Body of pancreas (tissue), 4 donors: ENCODE measurements around the gene CHRDL2. TPM values are rescaled to one million over a fixed set of nuclear protein-coding genes. Genes with fewer than 3 reads are reported as not detected.
"Not testable (repeated sequence)": the region's sequence is repeated elsewhere in the genome, so short reads cannot be mapped to it uniquely, and the experiment has no call there.

Experiments
- ATAC-seq: fragments of 150-250 bp; one replicate; pipeline ENCODE4 v1.9.1; 2016
- DNase-seq, 4 donors: peaks; one replicate each; pipeline ENCODE4 v3.0.0-alpha.2; 2019
- H3K27ac ChIP-seq, 4 donors: fragments of 200-600 bp; sonication (generic); 1 replicate in 3 of 4; 2 replicates in 1 of 4; pipeline versions ENCODE4 v1.5.1 to v1.6.1; 2016 to 2019; ENCODE audit warnings: mild to moderate bottlenecking in 1 of 4, mixed read lengths in 1 of 4, moderate library complexity in 1 of 4
- H3K27me3 ChIP-seq, 2 donors: fragments of 200-600 bp; sonication (generic); one replicate each; pipeline ENCODE4 v1.6.0; 2016; ENCODE audit warnings: mild to moderate bottlenecking in 1 of 2
- H3K36me3 ChIP-seq, 2 donors: fragments of 200-600 bp; sonication (generic); replicated peaks in 1 of 2; 2 replicates each; pipeline ENCODE4 v1.5.1; 2016; ENCODE audit warnings: low read depth in 2 of 2; ENCODE audit not compliant: insufficient read depth in 1 of 2
- H3K4me1 ChIP-seq: fragments of 200-600 bp; sonication (generic); one replicate; pipeline ENCODE4 v1.6.0; 2016
- H3K4me3 ChIP-seq, 2 donors: fragments of 200-600 bp; sonication (generic); 1 replicate in 1 of 2; 2 replicates in 1 of 2; pipeline ENCODE4 v1.5.1; 2016 to 2019
- H3K9me3 ChIP-seq, 3 donors: fragments of 200-600 bp; sonication (generic); 1 replicate in 2 of 3; 2 replicates in 1 of 3; pipeline ENCODE4 v1.5.1; 2016
- POLR2A ChIP-seq, 3 donors: fragments of 450-650 bp; IDR thresholded peaks; one replicate each; pipeline ENCODE4 v1.6.1; 2016; ENCODE audit warnings: antibody characterized with exemption in 3 of 3, mild to moderate bottlenecking in 2 of 3
- WGBS, 2 donors: methylation state at CpG; one replicate each; pipeline ENCODE4 v1.1.5; 2017; 5-methylcytosine and 5-hydroxymethylcytosine counted together
- intact Hi-C: fragments of 100-400 bp; cut with DNase I; formaldehyde crosslinking; loops from one replicate; pipeline ENCODE4 v1.15.1; 2023
- total RNA-seq, 2 donors: library from RNA; depleted of rRNA; stranded (reverse); fragments of >200 nt; gene quantifications; one replicate each; pipeline ENCODE4 v1.1.0, GENCODE V29; 2016
- TF ChIP-seq, protein P1 (sequence below), 7 experiments: fragments of 450-650 bp in 4 of 7; fragments of 200-600 bp in 3 of 7; sonication (generic) in 3 of 7; IDR thresholded peaks; one replicate each; pipeline ENCODE4 v1.5.1; 2016 to 2019; ENCODE audit warnings: antibody characterized with exemption in 7 of 7

Gene CHRDL2
- total RNA-seq, 2 donors from 2014 or later = not detected

DNA sequence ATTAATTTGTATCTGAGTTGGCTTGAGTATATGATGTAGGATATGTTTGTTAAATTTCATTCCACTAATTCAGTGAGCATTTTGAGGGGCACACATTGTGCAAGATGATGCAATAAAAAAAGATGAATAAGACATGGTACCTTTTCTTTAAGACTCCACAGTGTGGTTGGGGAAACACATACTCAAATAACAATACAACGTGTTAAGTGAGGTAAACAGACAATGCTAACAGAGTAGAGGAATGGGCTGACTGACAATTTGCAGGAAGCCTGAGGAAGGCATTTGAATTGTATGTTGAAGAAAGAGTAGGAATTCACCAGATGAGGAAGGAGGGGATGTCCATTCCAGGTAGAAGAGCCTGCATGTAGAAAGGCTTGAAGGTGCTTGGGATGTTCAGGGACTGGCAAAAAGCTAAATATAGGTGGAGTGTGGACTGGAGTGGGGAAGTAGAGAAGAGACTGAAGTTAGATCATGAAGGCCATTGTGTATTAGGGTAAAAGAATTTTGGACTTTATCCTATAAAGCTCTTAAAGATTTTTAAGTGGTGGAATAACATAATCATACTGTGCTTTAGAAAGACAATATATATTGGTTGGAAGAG lies 24.3 kb upstream of the CHRDL2 start:
- H3K9me3 ChIP-seq = no peaks in the 10 kb centered on the region
- H3K4me3 ChIP-seq = no peak overlapping the region
- 13 to 25% methylated on average over 1 of the region's 1 CpG for WGBS, 2 donors
- H3K4me1 ChIP-seq = peaks cover 35% of the 10 kb centered on the region
- TF ChIP-seq, protein P1, sequence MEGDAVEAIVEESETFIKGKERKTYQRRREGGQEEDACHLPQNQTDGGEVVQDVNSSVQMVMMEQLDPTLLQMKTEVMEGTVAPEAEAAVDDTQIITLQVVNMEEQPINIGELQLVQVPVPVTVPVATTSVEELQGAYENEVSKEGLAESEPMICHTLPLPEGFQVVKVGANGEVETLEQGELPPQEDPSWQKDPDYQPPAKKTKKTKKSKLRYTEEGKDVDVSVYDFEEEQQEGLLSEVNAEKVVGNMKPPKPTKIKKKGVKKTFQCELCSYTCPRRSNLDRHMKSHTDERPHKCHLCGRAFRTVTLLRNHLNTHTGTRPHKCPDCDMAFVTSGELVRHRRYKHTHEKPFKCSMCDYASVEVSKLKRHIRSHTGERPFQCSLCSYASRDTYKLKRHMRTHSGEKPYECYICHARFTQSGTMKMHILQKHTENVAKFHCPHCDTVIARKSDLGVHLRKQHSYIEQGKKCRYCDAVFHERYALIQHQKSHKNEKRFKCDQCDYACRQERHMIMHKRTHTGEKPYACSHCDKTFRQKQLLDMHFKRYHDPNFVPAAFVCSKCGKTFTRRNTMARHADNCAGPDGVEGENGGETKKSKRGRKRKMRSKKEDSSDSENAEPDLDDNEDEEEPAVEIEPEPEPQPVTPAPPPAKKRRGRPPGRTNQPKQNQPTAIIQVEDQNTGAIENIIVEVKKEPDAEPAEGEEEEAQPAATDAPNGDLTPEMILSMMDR (IDR thresholded peaks at IDR 0.05) = no peak
- TF ChIP-seq POLR2A (IDR thresholded peaks at IDR 0.05) = no peak
- no peaks in the 10 kb centered on the region for H3K27me3 ChIP-seq
- H3K27ac ChIP-seq = peak overlapping the region in 2 of 4 donors; percentile 6 to 49
- no peak for DNase-seq
- intact Hi-C loops = no loop called here
- H3K36me3 ChIP-seq = no peaks in the 10 kb centered on the region
- ATAC-seq = no peak

DNA sequence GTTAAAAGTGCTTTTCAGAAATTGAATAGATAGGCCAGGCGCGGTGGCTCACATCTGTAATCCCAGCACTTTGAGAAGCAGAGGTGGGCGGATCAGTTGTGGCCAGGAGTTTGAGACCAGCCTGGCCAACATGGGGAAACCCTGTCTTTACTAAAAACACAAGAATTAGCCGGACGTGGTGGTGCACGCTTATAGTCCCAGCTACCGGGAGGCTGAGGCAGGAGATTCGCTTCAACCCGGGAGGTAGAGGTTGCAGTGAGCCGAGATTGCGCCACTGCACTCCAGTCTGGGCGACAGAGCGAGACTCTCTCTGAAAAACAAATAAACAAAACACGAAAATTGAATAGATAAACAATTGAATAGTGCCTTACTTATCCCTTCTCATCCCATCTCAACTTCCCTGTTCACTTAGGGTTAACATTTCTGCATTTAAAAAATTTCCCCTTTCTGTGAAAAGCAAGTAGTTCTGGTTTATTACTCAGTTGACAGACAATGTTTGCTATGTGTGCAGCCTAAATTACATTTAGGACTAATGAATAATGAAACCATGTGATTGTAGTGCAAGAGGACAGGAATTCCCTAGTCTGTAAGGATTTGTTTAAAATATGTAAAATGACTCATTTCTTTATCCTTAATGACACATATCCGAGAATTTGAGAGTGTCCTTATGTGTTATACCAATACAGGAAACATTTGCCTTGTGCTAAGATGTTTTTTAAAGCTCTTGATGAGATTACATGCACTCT lies 23.5 kb upstream of the CHRDL2 start:
- intact Hi-C loops = no loop called here
- H3K9me3 ChIP-seq = no peaks in the 10 kb centered on the region
- WGBS, 2 donors = 76 to 78% methylated on average over 15 of the region's 15 CpGs
- H3K36me3 ChIP-seq = no peaks in the 10 kb centered on the region
- H3K4me1 ChIP-seq = peaks cover 44% of the 10 kb centered on the region
- no peak for DNase-seq
- H3K27me3 ChIP-seq = no peaks in the 10 kb centered on the region
- no peak for TF ChIP-seq POLR2A (IDR thresholded peaks at IDR 0.05)
- TF ChIP-seq, protein P1 (IDR thresholded peaks at IDR 0.05) = no peak
- ATAC-seq = peak; percentile 47
- peak overlapping the region in 2 of 4 donors; percentile 6 to 49 for H3K27ac ChIP-seq
- no peak overlapping the region for H3K4me3 ChIP-seq

DNA sequence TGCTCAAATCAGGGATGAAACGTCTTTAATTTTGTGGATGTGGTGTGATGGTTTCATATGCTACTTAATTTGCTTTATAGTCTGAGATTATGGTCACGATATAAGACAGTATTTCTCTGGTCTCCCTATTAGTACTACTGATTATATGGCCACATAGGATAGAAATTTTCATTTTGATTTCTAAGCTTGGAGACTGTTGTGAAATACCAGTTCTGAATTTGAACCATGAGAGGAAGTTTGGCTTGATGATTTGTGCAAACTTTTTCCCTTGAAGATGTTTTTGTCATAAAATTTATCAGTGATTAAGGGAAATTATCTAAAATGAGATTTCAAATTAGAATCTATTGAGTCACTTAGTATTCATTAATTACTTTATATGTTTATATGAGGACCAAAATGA lies 20.1 kb upstream of the CHRDL2 start:
- Histone ChIP-seq H3K4me3 (no peak overlapping the region), H3K27ac (no peak overlapping the region), H3K36me3 (no peaks in the 10 kb centered on the region), H3K27me3 (no peaks in the 10 kb centered on the region), H3K9me3 (no peaks in the 10 kb centered on the region), H3K4me1 (peaks cover 56% of the 10 kb centered on the region)
- intact Hi-C loops = no loop called here
- WGBS, 2 donors = 77 to 86% methylated on average over 2 of the region's 2 CpGs
- no peak for ATAC-seq
- DNase-seq = no peak
- no peak for TF ChIP-seq POLR2A (IDR thresholded peaks at IDR 0.05)

DNA sequence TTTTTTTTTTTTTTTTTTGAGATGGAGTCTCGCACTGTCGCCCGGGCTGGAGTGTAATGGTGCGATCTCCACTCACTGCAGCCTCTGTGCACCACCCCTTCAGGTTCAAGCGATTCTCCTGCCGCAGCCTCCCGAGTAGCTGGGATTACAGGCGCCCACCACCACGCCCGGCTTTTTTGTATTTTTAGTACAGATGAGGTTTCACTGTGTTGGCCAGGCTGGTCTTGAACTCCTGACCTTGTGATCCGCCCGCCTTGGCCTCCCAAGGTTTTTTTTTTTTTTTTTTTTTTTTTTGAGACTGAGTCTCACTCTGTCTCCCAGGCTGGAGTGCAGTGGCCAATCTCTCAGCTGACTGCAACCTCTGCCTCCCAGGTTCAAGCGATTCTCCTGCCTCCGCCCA lies 19.4 kb upstream of the CHRDL2 start:
- H3K27ac ChIP-seq, ATAC-seq, H3K4me3 ChIP-seq, H3K36me3 ChIP-seq, H3K27me3 ChIP-seq, H3K9me3 ChIP-seq, DNase-seq, intact Hi-C loops: not testable (repeated sequence)
- WGBS, 2 donors = 90 to 98% methylated on average over 14 of the region's 14 CpGs
- peaks cover 52% of the 10 kb centered on the region for H3K4me1 ChIP-seq

DNA sequence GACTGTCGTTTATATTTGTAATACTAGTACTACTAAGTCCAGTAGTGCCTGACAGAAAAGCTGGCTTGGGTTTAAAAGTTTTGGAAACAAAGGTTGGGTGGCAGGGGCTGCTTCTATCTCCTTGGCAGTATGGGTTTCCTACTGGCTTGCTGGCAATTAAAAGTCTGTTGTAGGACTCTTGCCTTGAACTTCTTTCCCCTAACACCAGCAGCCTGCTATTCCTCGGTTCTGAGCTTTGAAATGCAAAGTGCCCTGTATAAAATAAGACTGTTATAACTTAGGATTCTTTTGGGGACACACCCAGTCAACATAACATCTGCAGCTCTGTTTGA lies 18.7 kb upstream of the CHRDL2 start:
- peak overlapping the region; percentile 63 to 96 (median 94) for H3K27ac ChIP-seq
- TF ChIP-seq, protein P1 (IDR thresholded peaks at IDR 0.05) = no peak
- no peak for TF ChIP-seq POLR2A (IDR thresholded peaks at IDR 0.05)
- peaks cover 46% of the 10 kb centered on the region for H3K4me1 ChIP-seq
- H3K36me3 ChIP-seq = no peaks in the 10 kb centered on the region
- DNase-seq (no peak), ATAC-seq (no peak)
- no peaks in the 10 kb centered on the region for H3K9me3 ChIP-seq
- intact Hi-C loops = no loop called here
- WGBS, 2 donors = 9 to 13% methylated on average over 2 of the region's 2 CpGs
- H3K27me3 ChIP-seq = no peaks in the 10 kb centered on the region
- H3K4me3 ChIP-seq = no peak overlapping the region
